CD4-positive, CD25-positive, alpha-beta regulatory T cell (primary cell): Measurements from ENCODE around the gene DDX21. TPM values are rescaled to one million over a fixed set of nuclear protein-coding genes. Genes with fewer than 3 reads are reported as not detected.
A peak's percentile ranks its signal among the peaks of the same experiment; 100 is the strongest.

Source experiments
- ATAC-seq, 2 donors: fragments of 150-1000 bp; cut with Tn5 transposase; one replicate each; pipeline ENCODE4 v1.10.0; 2021; ENCODE audit warnings: low read depth in 2 of 2, moderate number of reproducible peaks in 2 of 2, moderate library complexity in 1 of 2
- DNase-seq, 3 donors: peaks; one replicate each; pipeline versions ENCODE4 v3.0.0 to v3.0.0-alpha.2; 2012 to 2022; ENCODE audit warnings: mixed read lengths in 1 of 3
- H3K27ac ChIP-seq: one replicate; pipeline ENCODE4 v1.7.0; 2013; ENCODE audit warnings: mild to moderate bottlenecking, low read length; ENCODE audit not compliant: insufficient read depth, poor library complexity, severe bottlenecking
- H3K27me3 ChIP-seq: one replicate; pipeline ENCODE4 v1.7.0; 2013; ENCODE audit warnings: low read length; ENCODE audit not compliant: control insufficient read depth, insufficient read depth
- H3K36me3 ChIP-seq: one replicate; pipeline ENCODE4 v1.7.0; 2013; ENCODE audit warnings: mild to moderate bottlenecking, low read length, moderate library complexity; ENCODE audit not compliant: control insufficient read depth, insufficient read depth
- H3K4me1 ChIP-seq: 2 replicates; pipeline ENCODE4 v1.7.0; 2013; ENCODE audit warnings: mild to moderate bottlenecking, low read length; ENCODE audit not compliant: insufficient read depth, control insufficient read depth, poor library complexity, severe bottlenecking
- H3K4me3 ChIP-seq: one replicate; pipeline ENCODE4 v1.7.0; 2013; ENCODE audit warnings: low read depth, mild to moderate bottlenecking, low read length, moderate library complexity
- H3K9me3 ChIP-seq, 2 experiments: 1 replicate in 1 of 2; 2 replicates in 1 of 2; pipeline ENCODE4 v1.7.0; 2013; ENCODE audit warnings: low read length in 2 of 2, mild to moderate bottlenecking in 1 of 2, moderate library complexity in 1 of 2; ENCODE audit not compliant: control insufficient read depth in 2 of 2
- H3K27ac Mint-ChIP-seq, 3 donors: one replicate each; pipeline ENCODE4 v1.8.0; 2020 to 2022; ENCODE audit warnings: mild to moderate bottlenecking in 3 of 3, mixed read lengths in 3 of 3, moderate library complexity in 2 of 3
- H3K27me3 Mint-ChIP-seq: one replicate; pipeline ENCODE4 v1.8.0; 2022; ENCODE audit warnings: mild to moderate bottlenecking, mixed read lengths
- H3K36me3 Mint-ChIP-seq: one replicate; pipeline ENCODE4 v1.8.0; 2020; ENCODE audit warnings: mixed read lengths
- H3K4me1 Mint-ChIP-seq, 4 donors: one replicate each; pipeline ENCODE4 v1.8.0; 2020 to 2022; ENCODE audit warnings: mixed read lengths in 4 of 4, mild to moderate bottlenecking in 1 of 4
- H3K4me3 Mint-ChIP-seq, 4 donors: one replicate each; pipeline ENCODE4 v1.8.0; 2020 to 2022; ENCODE audit warnings: mild to moderate bottlenecking in 4 of 4, mixed read lengths in 4 of 4, moderate library complexity in 3 of 4
- H3K9me3 Mint-ChIP-seq, 7 donors: one replicate each; pipeline ENCODE4 v1.8.0; 2020 to 2022; ENCODE audit warnings: mixed read lengths in 7 of 7, mild to moderate bottlenecking in 3 of 7, moderate library complexity in 2 of 7
- polyA plus RNA-seq, 4 donors: library from polyadenylated mRNA; unstranded; fragments of 300-500 nt; fragmentation: Illumina TruSeq; gene quantifications; one replicate each; pipeline ENCODE4 v1.2.3, GENCODE V29; 2021
- total RNA-seq: library from RNA; stranded (reverse); gene quantifications from one replicate; pipeline ENCODE4 v1.2.3, GENCODE V29; 2022

The DDX21 gene
- total and polyA plus RNA-seq, 5 donors from 2014 or later, result 9.6 to 117 (median 15.3) TPM

GRCh38 chr10:68987611-68988010 is 31.6 kb downstream of the DDX21 start:
- H3K4me1 Mint-ChIP-seq, result peaks cover 26 to 52% (median 38%) of the 10 kb centered on the region in 4 donors
- peaks cover 23% of the 10 kb centered on the region for H3K36me3 ChIP-seq
- H3K4me3 ChIP-seq, result peak overlapping the region; percentile 78

DNA sequence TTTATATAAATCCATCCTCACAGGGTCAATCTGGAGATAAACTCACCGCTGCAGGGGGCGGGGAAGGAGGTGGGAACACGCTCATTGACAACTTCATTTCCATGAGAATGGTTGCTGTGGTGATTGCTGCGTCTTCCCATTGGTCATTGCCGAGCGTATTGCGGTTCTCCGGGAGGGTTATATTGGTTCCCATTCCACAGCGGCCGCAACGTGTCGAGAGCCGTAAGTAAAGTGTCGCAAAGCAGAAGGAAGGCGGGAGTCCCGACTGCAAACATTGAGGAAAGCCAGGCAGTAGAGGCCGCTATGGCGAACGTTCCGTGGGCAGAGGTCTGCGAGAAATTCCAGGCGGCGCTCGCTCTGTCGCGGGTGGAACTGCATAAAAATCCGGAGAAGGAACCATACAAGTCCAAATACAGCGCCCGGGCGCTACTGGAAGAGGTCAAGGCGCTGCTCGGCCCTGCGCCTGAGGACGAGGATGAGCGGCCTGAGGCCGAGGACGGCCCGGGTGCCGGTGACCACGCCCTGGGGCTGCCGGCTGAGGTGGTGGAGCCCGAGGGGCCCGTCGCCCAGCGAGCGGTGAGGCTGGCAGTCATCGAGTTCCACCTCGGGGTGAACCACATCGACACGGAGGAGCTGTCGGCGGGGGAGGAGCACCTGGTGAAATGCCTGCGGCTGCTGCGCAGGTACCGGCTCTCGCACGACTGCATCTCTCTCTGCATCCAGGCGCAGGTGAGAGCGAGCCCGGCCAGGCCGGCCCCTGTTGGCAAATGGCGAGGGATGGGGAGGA is 32.8 kb downstream of the DDX21 start, which contains the start of gene KIFBP:
Gene KIFBP, plus strand, starts transcription at position 274 of the 787 bp plus-strand sequence. Its CDS starts 30 bp downstream, at position 304.
- H3K4me1 ChIP-seq, result peaks cover 41% of the 10 kb centered on the region
- Mint-ChIP-seq H3K4me3 (peak within 1 kb of the TSS; percentile 95 to 99 (median 96)), H3K36me3 (peaks cover 6% of the 10 kb centered on the region), H3K9me3 (peaks cover 0 to 2% (median 0%) of the 10 kb centered on the region in 7 donors), H3K4me1 (peaks cover 22 to 63% (median 46%) of the 10 kb centered on the region in 4 donors), H3K27me3 (no peaks in the 10 kb centered on the region), H3K27ac (peak within 1 kb of the TSS; percentile 91 to 97 (median 97))
- H3K27ac ChIP-seq, result peak within 1 kb of the TSS; percentile 81
- peak; percentile 75 to 90 (median 76) for DNase-seq
- no peaks in the 10 kb centered on the region for H3K9me3 ChIP-seq
- peak within 1 kb of the TSS; percentile 78 for H3K4me3 ChIP-seq
- H3K27me3 ChIP-seq, result no peaks in the 10 kb centered on the region
- peaks cover 15% of the 10 kb centered on the region for H3K36me3 ChIP-seq
- ATAC-seq, result peak; percentile 75 to 76

More at GRCh38 chr10:68987611-68988010, 31.6 kb downstream of the DDX21 start:
- Mint-ChIP-seq H3K4me3 (peak overlapping the region; percentile 95 to 99 (median 96)), H3K9me3 (peaks cover 0 to 2% (median 0%) of the 10 kb centered on the region in 7 donors), H3K36me3 (peaks cover 7% of the 10 kb centered on the region), H3K27ac (peak overlapping the region in 1 of 3 donors; percentile 91), H3K27me3 (no peaks in the 10 kb centered on the region)
- no peaks in the 10 kb centered on the region for H3K27me3 ChIP-seq
- H3K27ac ChIP-seq, result peak overlapping the region; percentile 81
- ATAC-seq (no peak), DNase-seq (no peak)
- H3K4me1 ChIP-seq, result peaks cover 39% of the 10 kb centered on the region
- H3K9me3 ChIP-seq, result no peaks in the 10 kb centered on the region

GRCh38 chr10:68989317-68989990 is 33.5 kb downstream of the DDX21 start:
- Histone ChIP-seq H3K36me3 (peaks cover 8% of the 10 kb centered on the region), H3K27me3 (no peaks in the 10 kb centered on the region), H3K27ac (peak overlapping the region; percentile 81), H3K4me3 (peak overlapping the region; percentile 78), H3K9me3 (no peaks in the 10 kb centered on the region), H3K4me1 (peaks cover 41% of the 10 kb centered on the region)
- DNase-seq, result no peak
- H3K9me3 Mint-ChIP-seq, result peaks cover 0 to 2% (median 0%) of the 10 kb centered on the region in 7 donors
- no peak for ATAC-seq
- peaks cover under 1% of the 10 kb centered on the region for H3K36me3 Mint-ChIP-seq
- peak overlapping the region; percentile 91 to 97 (median 94) for H3K27ac Mint-ChIP-seq
- H3K27me3 Mint-ChIP-seq, result no peaks in the 10 kb centered on the region
- H3K4me3 Mint-ChIP-seq, result peak overlapping the region; percentile 91 to 99 (median 96)
- H3K4me1 Mint-ChIP-seq, result peaks cover 22 to 67% (median 48%) of the 10 kb centered on the region in 4 donors

- H3K4me1 Mint-ChIP-seq, result peaks cover 32 to 76% (median 60%) of the 10 kb centered on the region in 4 donors
- no peaks in the 10 kb centered on the region for H3K36me3 Mint-ChIP-seq
- no peak for DNase-seq
- Histone ChIP-seq H3K9me3 (no peaks in the 10 kb centered on the region), H3K4me3 (peak overlapping the region; percentile 13), H3K27me3 (no peaks in the 10 kb centered on the region), H3K36me3 (no peaks in the 10 kb centered on the region), H3K4me1 (peaks cover 37% of the 10 kb centered on the region), H3K27ac (no peak overlapping the region)
- H3K27me3 Mint-ChIP-seq, result no peaks in the 10 kb centered on the region
- no peaks in the 10 kb centered on the region for H3K9me3 Mint-ChIP-seq
- ATAC-seq, result no peak
- peak overlapping the region in 3 of 4 donors; percentile 15 to 87 (median 17) for H3K4me3 Mint-ChIP-seq
- peak overlapping the region; percentile 22 to 72 (median 69) for H3K27ac Mint-ChIP-seq
These were observed 36.9 kb downstream of the DDX21 start for GRCh38 chr10:68992636-68993440.

GRCh38 chr10:68997211-68997610 is 41.2 kb downstream of the DDX21 start:
- Histone ChIP-seq H3K9me3 (no peaks in the 10 kb centered on the region), H3K27me3 (no peaks in the 10 kb centered on the region), H3K27ac (no peak overlapping the region), H3K4me1 (peaks cover 6% of the 10 kb centered on the region), H3K4me3 (no peak overlapping the region), H3K36me3 (peaks cover 12% of the 10 kb centered on the region)
- Mint-ChIP-seq H3K27ac (peak overlapping the region in 2 of 3 donors; percentile 49 to 61), H3K27me3 (no peaks in the 10 kb centered on the region), H3K9me3 (no peaks in the 10 kb centered on the region), H3K4me1 (peaks cover 22 to 44% (median 34%) of the 10 kb centered on the region in 4 donors), H3K4me3 (no peak overlapping the region), H3K36me3 (peaks cover 3% of the 10 kb centered on the region)
- ATAC-seq (no peak), DNase-seq (no peak)

- Histone ChIP-seq H3K4me1 (peaks cover 3% of the 10 kb centered on the region), H3K4me3 (no peak overlapping the region), H3K36me3 (peaks cover 29% of the 10 kb centered on the region), H3K9me3 (no peaks in the 10 kb centered on the region), H3K27ac (no peak overlapping the region), H3K27me3 (no peaks in the 10 kb centered on the region)
- H3K9me3 Mint-ChIP-seq, result no peaks in the 10 kb centered on the region
- H3K4me1 Mint-ChIP-seq, result peaks cover 0 to 9% (median 2%) of the 10 kb centered on the region in 4 donors
- peak in 1 of 2 donors; percentile 31 for ATAC-seq
- no peaks in the 10 kb centered on the region for H3K36me3 Mint-ChIP-seq
- H3K27ac Mint-ChIP-seq, result no peak overlapping the region
- DNase-seq, result peak in 2 of 3 donors; percentile 62 to 70
- H3K4me3 Mint-ChIP-seq, result no peak overlapping the region
- H3K27me3 Mint-ChIP-seq, result no peaks in the 10 kb centered on the region
These were observed 48.9 kb downstream of the DDX21 start for GRCh38 chr10:69004821-69005220.
